Measurements from ENCODE around the gene FLVCR2. TPM values are rescaled to one million over a fixed set of nuclear protein-coding genes. Genes with fewer than 3 reads are reported as not detected.
A peak's percentile ranks its signal among the peaks of the same experiment; 100 is the strongest.

Gene FLVCR2
- total and polyA plus RNA-seq, 2 experiments from 2014 or later, result 1.4 to 3.1 TPM

DNA sequence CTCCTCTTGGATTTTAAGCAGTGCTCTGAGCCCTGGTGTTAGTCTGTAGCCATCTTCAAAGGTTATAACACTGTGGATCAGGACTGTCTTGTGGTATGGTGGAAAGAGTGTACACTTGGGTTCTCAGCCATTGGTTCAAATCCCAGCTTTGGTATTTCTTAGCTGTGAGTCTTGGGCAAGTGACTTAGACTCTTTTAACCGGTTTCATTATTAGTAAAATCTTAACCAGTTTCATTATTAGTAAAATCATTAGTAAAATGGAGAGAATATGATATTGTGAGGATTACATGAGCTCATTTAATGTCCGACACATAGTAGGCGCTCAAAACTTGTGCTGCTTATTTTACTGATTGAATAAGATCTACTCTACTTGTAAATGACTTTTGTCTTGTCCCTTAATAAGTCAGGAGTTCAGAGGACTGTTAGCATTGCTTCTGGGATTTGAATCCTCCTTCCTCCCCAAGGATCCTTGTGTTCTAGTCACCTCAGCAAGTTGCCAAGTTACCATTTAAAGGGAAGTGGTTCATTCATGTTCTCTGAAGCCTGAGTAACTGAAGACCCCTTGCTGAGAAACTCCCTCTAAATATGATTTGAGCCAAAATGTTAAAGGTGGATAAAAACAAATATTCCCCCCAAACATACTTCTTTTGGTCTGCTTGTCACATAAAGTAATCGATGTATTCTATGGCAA is 95.1 kb downstream of the FLVCR2 start (continued):
- TF ChIP-seq, protein P1, sequence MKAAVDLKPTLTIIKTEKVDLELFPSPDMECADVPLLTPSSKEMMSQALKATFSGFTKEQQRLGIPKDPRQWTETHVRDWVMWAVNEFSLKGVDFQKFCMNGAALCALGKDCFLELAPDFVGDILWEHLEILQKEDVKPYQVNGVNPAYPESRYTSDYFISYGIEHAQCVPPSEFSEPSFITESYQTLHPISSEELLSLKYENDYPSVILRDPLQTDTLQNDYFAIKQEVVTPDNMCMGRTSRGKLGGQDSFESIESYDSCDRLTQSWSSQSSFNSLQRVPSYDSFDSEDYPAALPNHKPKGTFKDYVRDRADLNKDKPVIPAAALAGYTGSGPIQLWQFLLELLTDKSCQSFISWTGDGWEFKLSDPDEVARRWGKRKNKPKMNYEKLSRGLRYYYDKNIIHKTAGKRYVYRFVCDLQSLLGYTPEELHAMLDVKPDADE (IDR thresholded peaks at IDR 0.05), result no peak

DNA sequence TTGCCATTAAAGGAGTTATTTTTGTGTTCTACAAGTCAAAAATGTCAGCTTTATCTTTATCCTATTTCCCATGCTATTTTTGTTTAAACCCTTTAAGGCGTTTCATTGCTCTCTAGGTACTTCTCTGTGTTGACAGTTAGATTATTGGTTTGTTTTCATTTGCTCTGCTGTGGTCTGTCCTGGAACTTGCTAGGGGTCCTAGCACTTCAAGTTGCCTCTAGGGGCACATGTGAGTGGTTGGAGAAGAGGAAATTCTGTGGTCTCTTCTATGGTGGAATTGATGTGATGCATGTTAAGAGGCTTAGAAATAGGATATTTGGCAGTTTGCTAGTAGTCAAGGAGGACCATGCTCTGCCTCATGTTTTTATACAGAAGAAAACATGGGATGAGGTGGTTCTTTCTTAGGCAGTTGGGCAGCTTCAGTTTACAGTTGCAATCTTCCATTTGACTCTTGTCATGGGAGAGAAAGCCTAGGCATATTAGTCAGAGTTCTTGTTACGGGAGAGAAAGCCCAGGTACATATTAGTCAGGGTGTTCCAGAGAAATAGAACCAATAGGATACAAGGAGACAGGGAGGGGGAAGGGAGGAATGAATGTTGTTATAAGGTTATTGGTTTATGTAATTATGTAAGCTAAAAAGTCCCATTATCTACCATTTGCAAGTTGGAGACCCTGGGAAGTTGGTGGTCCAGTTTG is 97.0 kb downstream of the FLVCR2 start:
- TF ChIP-seq ZNF114 (CRISPR knock-in tag; IDR thresholded peaks at IDR 0.05) (no peak), JUNB (IDR thresholded peaks at IDR 0.05; ENCODE audit: unreplicated experiment) (no peak), CTCF (conservative IDR thresholded peaks at IDR 0.05; ENCODE audit: low read depth in 2 of 2) (peak; percentile 22 to 50; a peak in 3 of 4 replicates), ZNF331 (CRISPR knock-in tag; IDR thresholded peaks at IDR 0.05; ENCODE audit: low read depth) (no peak), EZH2phosphoT487 (IDR thresholded peaks at IDR 0.05; ENCODE audit: unreplicated experiment) (no peak)
- Histone ChIP-seq H2AFZ (no peak overlapping the region), H3K27ac (ENCODE audit: low read depth) (no peak overlapping the region), H3K9me2 (ENCODE audit: insufficient read depth) (no peaks in the 10 kb centered on the region), H3K4me3 (no peak overlapping the region), H3K27me3 (ENCODE audit: insufficient read depth) (no peaks in the 10 kb centered on the region), H3K36me3 (ENCODE audit: insufficient read depth) (peaks cover 5% of the 10 kb centered on the region), H4K20me1 (replicated peaks; ENCODE audit: insufficient read depth) (peaks cover 11% of the 10 kb centered on the region; the same call in 1 of the 2 replicates), H3K4me1 (ENCODE audit: insufficient read depth) (no peaks in the 10 kb centered on the region), H3K79me2 (replicated peaks; ENCODE audit: insufficient read depth) (peaks cover 45% of the 10 kb centered on the region), H3F3A (replicated peaks; ENCODE audit: low read depth) (no peaks in the 10 kb centered on the region), H3K4me2 (no peak overlapping the region)
- no peaks in the 10 kb centered on the region for H3K4me1 Mint-ChIP-seq
- peaks cover 2% of the 10 kb centered on the region for H3K27me3 Mint-ChIP-seq (ENCODE audit: insufficient read depth, low read depth, poor library complexity)
- ATAC-seq (peak; percentile 76), DNase-seq (ENCODE audit: low spot score) (peak; percentile 44)
- H3K9me3 Mint-ChIP-seq, result no peaks in the 10 kb centered on the region
- H3K36me3 Mint-ChIP-seq (ENCODE audit: low read depth), result peaks cover 12% of the 10 kb centered on the region
- H3K4me3 Mint-ChIP-seq, result no peak overlapping the region
- H3K27ac Mint-ChIP-seq, result no peak overlapping the region

DNA sequence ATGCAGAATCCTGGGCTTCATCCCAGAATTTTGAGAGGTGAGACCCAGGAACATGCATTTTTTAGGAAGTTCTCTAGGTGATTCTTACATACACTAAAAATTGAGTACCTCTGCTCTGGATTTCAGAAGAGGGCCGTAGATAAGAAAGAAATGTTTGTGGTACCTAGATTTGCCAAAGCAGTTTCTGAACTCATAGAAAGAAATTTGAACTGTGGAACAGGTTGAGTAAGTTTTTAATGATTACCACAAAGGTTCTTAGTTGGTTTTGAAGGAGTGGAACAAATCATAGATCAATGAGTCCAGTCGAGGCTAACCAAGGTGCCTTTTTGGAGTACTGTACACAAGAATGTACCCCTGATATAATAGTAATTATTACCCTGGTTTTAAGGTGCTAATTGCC is 107.5 kb downstream of the FLVCR2 start:
- Histone ChIP-seq H3K4me3 (no peak overlapping the region), H3K36me3 (ENCODE audit: insufficient read depth) (0 out of 2 replicates have a peak, but pooled peaks cover 11% of the 10 kb centered on the region), H3K9me2 (ENCODE audit: insufficient read depth) (no peaks in the 10 kb centered on the region), H3K79me2 (replicated peaks; ENCODE audit: insufficient read depth) (no peaks in the 10 kb centered on the region), H3K27ac (ENCODE audit: low read depth) (no peak overlapping the region), H2AFZ (no peak overlapping the region), H3K4me1 (ENCODE audit: insufficient read depth) (no peaks in the 10 kb centered on the region), H3F3A (replicated peaks; ENCODE audit: low read depth) (no peaks in the 10 kb centered on the region), H3K27me3 (ENCODE audit: insufficient read depth) (no peaks in the 10 kb centered on the region), H4K20me1 (replicated peaks; ENCODE audit: insufficient read depth) (0 out of 2 replicates have a peak, but pooled peaks cover 3% of the 10 kb centered on the region), H3K4me2 (no peak overlapping the region)
- DNase-seq (ENCODE audit: low spot score) (no peak), ATAC-seq (no peak)
- H3K9me3 Mint-ChIP-seq, result no peaks in the 10 kb centered on the region
- H3K36me3 Mint-ChIP-seq (ENCODE audit: low read depth), result peaks cover 31% of the 10 kb centered on the region
- H3K4me3 Mint-ChIP-seq, result no peak overlapping the region
- TF ChIP-seq, protein P1 (IDR thresholded peaks at IDR 0.05), result no peak
- no peak for TF ChIP-seq CREB1 (CRISPR knock-in tag; IDR thresholded peaks at IDR 0.05; ENCODE audit: low read depth)
- TF ChIP-seq JUNB (IDR thresholded peaks at IDR 0.05; ENCODE audit: unreplicated experiment), result no peak
- H3K27me3 Mint-ChIP-seq (ENCODE audit: insufficient read depth, low read depth, poor library complexity), result peaks cover 2% of the 10 kb centered on the region
- no peak overlapping the region for H3K27ac Mint-ChIP-seq
- no peaks in the 10 kb centered on the region for H3K4me1 Mint-ChIP-seq
